Mucosa of stomach (tissue), 1 donor: Measurements from ENCODE around the gene COX6B1.

Experiments
- H3K27me3 ChIP-seq: one replicate; pipeline ENCODE4 v1.7.0; 2013; ENCODE audit warnings: mild to moderate bottlenecking, low read length; ENCODE audit not compliant: control insufficient read depth, insufficient read depth
- H3K36me3 ChIP-seq: one replicate; pipeline ENCODE4 v1.7.0; 2013; ENCODE audit warnings: low read length; ENCODE audit not compliant: control insufficient read depth, insufficient read depth
- H3K4me1 ChIP-seq: one replicate; pipeline ENCODE4 v1.7.0; 2013; ENCODE audit warnings: mild to moderate bottlenecking, low read length; ENCODE audit not compliant: control insufficient read depth, insufficient read depth
- H3K4me3 ChIP-seq: one replicate; pipeline ENCODE4 v1.7.0; 2013; ENCODE audit warnings: low read length
- H3K9ac ChIP-seq: one replicate; pipeline ENCODE4 v1.7.0; 2013; ENCODE audit warnings: mild to moderate bottlenecking, low read length, moderate library complexity
- H3K9me3 ChIP-seq: one replicate; pipeline ENCODE4 v1.7.0; 2013; ENCODE audit warnings: mild to moderate bottlenecking, low read length, moderate library complexity; ENCODE audit not compliant: control insufficient read depth
- donor health status: Pancreatic carcinoma.

Gene COX6B1

GRCh38 chr19:35656700-35657099, 8.6 kb downstream of the COX6B1 start:
- Histone ChIP-seq H3K36me3 (no peaks in the 10 kb centered on the region), H3K4me1 (no peaks in the 10 kb centered on the region), H3K4me3 (no peak overlapping the region), H3K27me3 (no peaks in the 10 kb centered on the region), H3K9me3 (no peaks in the 10 kb centered on the region), H3K9ac (no peak overlapping the region)

DNA sequence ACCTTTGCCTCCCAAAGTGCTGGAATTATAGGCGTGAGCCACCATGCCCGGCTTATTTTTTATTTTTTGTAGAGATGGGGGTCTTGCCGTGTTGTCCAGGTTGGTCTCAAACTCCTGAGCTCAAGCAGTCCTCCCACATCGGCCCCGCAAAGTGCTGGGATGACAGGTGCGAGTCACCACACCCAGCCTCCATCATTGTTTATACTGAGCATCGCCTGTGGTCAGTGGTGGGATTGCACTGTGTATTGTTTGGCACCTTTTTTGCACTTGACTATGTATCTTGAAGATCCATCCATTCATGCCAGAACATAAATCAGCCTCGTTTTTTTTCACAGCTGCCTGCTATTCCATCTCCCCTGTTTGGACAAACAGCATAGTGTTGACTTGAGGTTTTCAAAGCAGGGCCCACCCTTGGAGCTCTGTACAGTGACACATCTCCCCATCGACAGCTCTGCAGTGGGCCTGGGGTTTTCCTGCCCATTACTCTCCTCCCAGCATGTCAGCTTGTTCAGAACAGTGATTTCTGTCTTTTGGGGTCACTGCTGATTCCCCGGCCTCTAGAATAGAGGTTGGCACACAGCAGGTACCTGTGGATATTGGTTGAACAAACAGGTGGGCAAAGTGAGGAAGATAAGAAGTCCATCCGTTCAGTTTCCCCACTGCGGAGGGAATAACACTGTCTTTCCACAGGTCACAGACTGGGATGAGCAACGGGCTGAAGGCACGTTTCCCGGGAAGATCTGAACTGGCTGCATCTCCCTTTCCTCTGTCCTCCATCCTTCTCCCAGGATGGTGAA, 10.0 kb downstream of the COX6B1 start:
- Histone ChIP-seq H3K9me3 (no peaks in the 10 kb centered on the region), H3K4me3 (no peak overlapping the region), H3K27me3 (no peaks in the 10 kb centered on the region), H3K9ac (no peak overlapping the region), H3K4me1 (no peaks in the 10 kb centered on the region), H3K36me3 (no peaks in the 10 kb centered on the region)

DNA sequence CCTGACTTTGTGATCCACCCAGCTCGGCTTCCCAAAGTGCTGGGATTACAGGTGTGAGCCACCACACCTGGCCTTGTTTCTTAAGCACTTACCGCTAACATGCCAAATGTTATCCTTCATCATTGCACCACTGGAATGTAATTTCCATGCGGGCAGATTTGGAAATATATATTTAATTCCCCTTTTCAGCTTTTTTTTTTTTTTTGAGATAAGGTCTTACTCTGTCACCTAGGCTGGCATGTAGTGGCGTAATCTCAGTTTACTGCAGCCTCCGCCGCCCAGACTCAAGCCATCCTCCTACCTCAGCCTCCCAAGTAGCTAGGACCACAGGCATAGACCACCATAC, 13.8 kb downstream of the COX6B1 start:
- Histone ChIP-seq H3K4me1 (no peaks in the 10 kb centered on the region), H3K4me3 (no peak overlapping the region), H3K27me3 (no peaks in the 10 kb centered on the region), H3K9me3 (no peaks in the 10 kb centered on the region), H3K36me3 (no peaks in the 10 kb centered on the region), H3K9ac (no peak overlapping the region)

DNA sequence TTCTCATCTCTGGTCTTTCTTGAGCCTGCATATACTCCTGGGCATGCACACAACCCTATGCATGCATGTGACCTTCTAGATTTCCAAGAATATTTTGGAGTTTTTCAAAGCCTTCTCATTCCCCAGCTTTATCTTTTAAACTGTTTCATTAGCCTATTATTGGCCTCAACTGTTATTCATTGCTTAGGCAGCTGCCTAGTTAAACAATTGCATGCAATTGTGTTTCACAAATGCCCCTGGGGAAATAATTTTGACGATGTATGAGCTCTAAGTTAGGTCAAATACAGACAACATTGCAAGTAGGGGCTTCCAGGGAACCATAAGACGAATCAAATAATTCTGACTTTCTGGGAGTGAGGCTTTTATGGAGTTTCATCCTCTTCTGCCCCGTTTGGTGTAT, 15.9 kb downstream of the COX6B1 start:
- no peak overlapping the region for H3K9ac ChIP-seq
- H3K9me3 ChIP-seq = no peaks in the 10 kb centered on the region
- no peak overlapping the region for H3K4me3 ChIP-seq
- peaks cover 2% of the 10 kb centered on the region for H3K27me3 ChIP-seq
- H3K4me1 ChIP-seq = no peaks in the 10 kb centered on the region
- H3K36me3 ChIP-seq = no peaks in the 10 kb centered on the region

GRCh38 chr19:35665157-35665556, 17.0 kb downstream of the COX6B1 start:
- no peak overlapping the region for H3K9ac ChIP-seq
- H3K27me3 ChIP-seq = peaks cover 9% of the 10 kb centered on the region
- no peak overlapping the region for H3K4me3 ChIP-seq
- no peaks in the 10 kb centered on the region for H3K4me1 ChIP-seq
- H3K36me3 ChIP-seq = no peaks in the 10 kb centered on the region
- H3K9me3 ChIP-seq = no peaks in the 10 kb centered on the region

DNA sequence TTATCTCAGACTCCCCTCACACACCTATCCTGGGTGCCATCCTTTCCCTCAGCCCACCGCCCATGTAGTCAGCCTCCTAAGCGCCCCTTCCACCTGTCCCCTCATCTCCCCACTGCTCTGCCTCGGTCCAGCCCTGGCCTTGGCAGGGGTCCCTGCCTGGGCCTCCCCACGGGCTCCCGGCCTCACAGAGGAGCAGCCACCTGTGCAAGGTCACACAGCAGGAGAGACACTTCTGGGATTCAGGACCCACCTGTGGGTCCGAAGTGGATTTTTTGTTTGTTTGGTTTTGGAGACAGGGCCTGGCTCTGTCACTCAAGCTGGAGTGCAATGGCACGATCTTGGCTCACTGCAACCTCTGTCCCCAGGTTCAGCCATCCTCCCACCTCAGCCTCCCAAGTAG, 17.5 kb downstream of the COX6B1 start:
- Histone ChIP-seq H3K4me1 (no peaks in the 10 kb centered on the region), H3K27me3 (peaks cover 9% of the 10 kb centered on the region), H3K4me3 (no peak overlapping the region), H3K9ac (no peak overlapping the region), H3K36me3 (no peaks in the 10 kb centered on the region), H3K9me3 (no peaks in the 10 kb centered on the region)

DNA sequence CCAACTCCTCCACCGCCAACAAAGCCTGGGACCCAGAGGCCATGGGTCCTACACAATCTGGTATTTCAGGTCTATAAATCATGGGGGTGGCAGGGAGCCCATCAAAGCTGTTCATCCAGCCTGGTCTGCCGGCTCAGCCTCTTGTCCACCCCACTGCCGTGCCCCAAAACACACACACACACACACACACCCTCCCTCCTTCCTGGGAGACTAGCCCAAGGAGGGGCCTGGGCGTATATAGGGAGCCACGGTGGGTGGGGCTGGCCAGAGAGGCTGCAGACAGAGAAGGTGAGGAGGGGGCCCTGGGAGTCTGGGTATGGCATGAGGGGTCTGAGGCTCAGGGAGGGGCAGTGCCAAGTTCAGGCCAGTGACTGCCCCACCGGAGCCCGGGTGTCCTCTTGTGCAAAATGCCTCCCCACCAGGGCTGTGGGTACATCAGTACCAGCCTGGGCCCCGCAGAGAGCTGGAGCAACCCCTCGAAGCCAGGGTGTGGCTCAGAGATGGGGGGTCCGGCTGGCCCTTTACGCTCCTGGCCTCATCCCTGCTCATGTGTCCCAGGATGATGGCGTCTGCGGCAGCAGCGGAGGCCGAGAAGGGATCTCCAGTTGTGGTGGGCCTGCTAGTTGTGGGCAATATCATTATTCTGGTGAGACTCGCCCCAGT, 18.3 kb downstream of the COX6B1 start, which contains the start of gene UPK1A:
UPK1A (plus strand) TSS at position 267 of the 663 bp plus-strand sequence; CDS start at position 563, 296 bp downstream.
- no peak within 1 kb of the TSS for H3K9ac ChIP-seq
- no peaks in the 10 kb centered on the region for H3K9me3 ChIP-seq
- H3K36me3 ChIP-seq = no peaks in the 10 kb centered on the region
- H3K27me3 ChIP-seq = peaks cover 9% of the 10 kb centered on the region
- H3K4me3 ChIP-seq = no peak within 1 kb of the TSS
- no peaks in the 10 kb centered on the region for H3K4me1 ChIP-seq

GRCh38 chr19:35669566-35669965, 21.4 kb downstream of the COX6B1 start:
- no peak overlapping the region for H3K9ac ChIP-seq
- no peaks in the 10 kb centered on the region for H3K4me1 ChIP-seq
- no peaks in the 10 kb centered on the region for H3K9me3 ChIP-seq
- H3K4me3 ChIP-seq = no peak overlapping the region
- H3K36me3 ChIP-seq = no peaks in the 10 kb centered on the region
- H3K27me3 ChIP-seq = peaks cover 28% of the 10 kb centered on the region

GRCh38 chr19:35669974-35670373, 21.9 kb downstream of the COX6B1 start:
- no peak overlapping the region for H3K4me3 ChIP-seq
- H3K9me3 ChIP-seq = no peaks in the 10 kb centered on the region
- H3K4me1 ChIP-seq = no peaks in the 10 kb centered on the region
- peaks cover 28% of the 10 kb centered on the region for H3K27me3 ChIP-seq
- no peaks in the 10 kb centered on the region for H3K36me3 ChIP-seq
- no peak overlapping the region for H3K9ac ChIP-seq

- Histone ChIP-seq H3K9ac (no peak overlapping the region), H3K36me3 (no peaks in the 10 kb centered on the region), H3K4me1 (no peaks in the 10 kb centered on the region), H3K9me3 (no peaks in the 10 kb centered on the region), H3K27me3 (peaks cover 28% of the 10 kb centered on the region), H3K4me3 (no peak overlapping the region)
Observed at GRCh38 chr19:35670686-35671085, 22.6 kb downstream of the COX6B1 start.

GRCh38 chr19:35671818-35672217, 23.7 kb downstream of the COX6B1 start:
- H3K4me3 ChIP-seq = no peak overlapping the region
- H3K4me1 ChIP-seq = no peaks in the 10 kb centered on the region
- H3K9ac ChIP-seq = no peak overlapping the region
- no peaks in the 10 kb centered on the region for H3K36me3 ChIP-seq
- peaks cover 28% of the 10 kb centered on the region for H3K27me3 ChIP-seq
- H3K9me3 ChIP-seq = no peaks in the 10 kb centered on the region

GRCh38 chr19:35673121-35673804, 25.1 kb downstream of the COX6B1 start:
- Histone ChIP-seq H3K4me3 (peak overlapping the region; percentile 4), H3K9me3 (no peaks in the 10 kb centered on the region), H3K36me3 (no peaks in the 10 kb centered on the region), H3K27me3 (peaks cover 28% of the 10 kb centered on the region), H3K9ac (no peak overlapping the region), H3K4me1 (no peaks in the 10 kb centered on the region)
